KMS-11 (cell line): Measurements from ENCODE around the gene GRIK1.

Experiments
- H2AFZ ChIP-seq: fragments of 200-600 bp; sonication (generic); 2 replicates; pipeline ENCODE4 v1.6.1; 2016; ENCODE audit warnings: antibody characterized with exemption, mixed run types, low read depth
- H3K27ac ChIP-seq: fragments of 200-600 bp; sonication (generic); 2 replicates; pipeline ENCODE4 v1.6.1; 2016; ENCODE audit warnings: mild to moderate bottlenecking, mixed run types
- H3K27me3 ChIP-seq: fragments of 200-600 bp; sonication (generic); 2 replicates; pipeline ENCODE4 v1.6.1; 2017; ENCODE audit warnings: mild to moderate bottlenecking, low read depth, mixed run types, moderate library complexity; ENCODE audit not compliant: insufficient read depth
- H3K36me3 ChIP-seq: fragments of 200-600 bp; sonication (generic); 2 replicates; pipeline ENCODE4 v1.6.1; 2017; ENCODE audit warnings: mild to moderate bottlenecking, mixed run types; ENCODE audit not compliant: insufficient read depth
- H3K4me1 ChIP-seq: fragments of 200-600 bp; sonication (generic); 2 replicates; pipeline ENCODE4 v1.6.1; 2016; ENCODE audit warnings: mild to moderate bottlenecking, low read depth, mixed run types; ENCODE audit not compliant: poor library complexity, severe bottlenecking
- H3K4me2 ChIP-seq: fragments of 200-600 bp; sonication (generic); 2 replicates; pipeline ENCODE4 v1.7.0; 2016; ENCODE audit warnings: mild to moderate bottlenecking, mixed run types
- H3K4me3 ChIP-seq: fragments of 200-600 bp; sonication (generic); IDR thresholded peaks from 2 replicates; pipeline ENCODE4 v1.6.1; 2017; ENCODE audit warnings: low read depth, low read length, mixed read lengths; ENCODE audit not compliant: insufficient read depth
- H3K79me2 ChIP-seq: fragments of 200-600 bp; sonication (generic); 2 replicates; pipeline ENCODE4 v1.6.1; 2016; ENCODE audit warnings: low read depth, mixed run types; ENCODE audit not compliant: insufficient read depth
- H3K9ac ChIP-seq: fragments of 200-600 bp; sonication (generic); 2 replicates; pipeline ENCODE4 v1.6.1; 2016; ENCODE audit warnings: mild to moderate bottlenecking, mixed run types
- H4K20me1 ChIP-seq: fragments of 200-600 bp; sonication (generic); 2 replicates; pipeline ENCODE4 v1.6.1; 2016; ENCODE audit warnings: mild to moderate bottlenecking, mixed run types; ENCODE audit not compliant: insufficient read depth
- TF ChIP-seq, protein P1 (sequence below): fragments of 200-600 bp; sonication (generic); conservative IDR thresholded peaks from 2 replicates; pipeline ENCODE4 v1.6.1; 2017; ENCODE audit warnings: low read depth, mild to moderate bottlenecking, antibody characterized with exemption, low read length, moderate library complexity, mixed read lengths

The GRIK1 gene

DNA sequence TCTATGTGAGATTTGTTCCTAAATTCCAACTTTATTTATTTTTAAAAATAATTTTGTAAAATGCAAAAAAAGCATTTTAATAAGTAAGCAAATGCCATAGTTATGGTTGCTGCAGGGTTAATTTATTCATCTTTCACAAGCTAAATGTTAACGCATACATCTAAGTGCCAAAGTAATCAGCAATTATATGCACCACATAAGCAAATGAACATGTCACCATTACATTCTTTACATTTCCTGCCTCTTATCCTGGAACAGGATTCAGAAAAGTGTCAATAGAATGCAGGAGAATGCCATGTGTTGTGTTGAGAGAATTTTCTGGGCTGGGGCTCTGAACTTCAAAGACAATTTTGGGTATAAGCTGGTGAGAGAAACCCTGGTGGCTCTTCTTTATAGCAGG lies 136.6 kb downstream of the GRIK1 start:
- no peaks in the 10 kb centered on the region for H3K36me3 ChIP-seq
- H3K27ac ChIP-seq, result no peak overlapping the region
- H3K79me2 ChIP-seq, result no peaks in the 10 kb centered on the region
- TF ChIP-seq, protein P1, sequence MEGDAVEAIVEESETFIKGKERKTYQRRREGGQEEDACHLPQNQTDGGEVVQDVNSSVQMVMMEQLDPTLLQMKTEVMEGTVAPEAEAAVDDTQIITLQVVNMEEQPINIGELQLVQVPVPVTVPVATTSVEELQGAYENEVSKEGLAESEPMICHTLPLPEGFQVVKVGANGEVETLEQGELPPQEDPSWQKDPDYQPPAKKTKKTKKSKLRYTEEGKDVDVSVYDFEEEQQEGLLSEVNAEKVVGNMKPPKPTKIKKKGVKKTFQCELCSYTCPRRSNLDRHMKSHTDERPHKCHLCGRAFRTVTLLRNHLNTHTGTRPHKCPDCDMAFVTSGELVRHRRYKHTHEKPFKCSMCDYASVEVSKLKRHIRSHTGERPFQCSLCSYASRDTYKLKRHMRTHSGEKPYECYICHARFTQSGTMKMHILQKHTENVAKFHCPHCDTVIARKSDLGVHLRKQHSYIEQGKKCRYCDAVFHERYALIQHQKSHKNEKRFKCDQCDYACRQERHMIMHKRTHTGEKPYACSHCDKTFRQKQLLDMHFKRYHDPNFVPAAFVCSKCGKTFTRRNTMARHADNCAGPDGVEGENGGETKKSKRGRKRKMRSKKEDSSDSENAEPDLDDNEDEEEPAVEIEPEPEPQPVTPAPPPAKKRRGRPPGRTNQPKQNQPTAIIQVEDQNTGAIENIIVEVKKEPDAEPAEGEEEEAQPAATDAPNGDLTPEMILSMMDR, result no peak
- H4K20me1 ChIP-seq, result no peaks in the 10 kb centered on the region
- H2AFZ ChIP-seq, result no peak overlapping the region
- H3K9ac ChIP-seq, result no peak overlapping the region
- H3K4me2 ChIP-seq, result no peak overlapping the region
- H3K27me3 ChIP-seq, result no peaks in the 10 kb centered on the region
- H3K4me1 ChIP-seq, result no peaks in the 10 kb centered on the region
- H3K4me3 ChIP-seq, result no peak overlapping the region

DNA sequence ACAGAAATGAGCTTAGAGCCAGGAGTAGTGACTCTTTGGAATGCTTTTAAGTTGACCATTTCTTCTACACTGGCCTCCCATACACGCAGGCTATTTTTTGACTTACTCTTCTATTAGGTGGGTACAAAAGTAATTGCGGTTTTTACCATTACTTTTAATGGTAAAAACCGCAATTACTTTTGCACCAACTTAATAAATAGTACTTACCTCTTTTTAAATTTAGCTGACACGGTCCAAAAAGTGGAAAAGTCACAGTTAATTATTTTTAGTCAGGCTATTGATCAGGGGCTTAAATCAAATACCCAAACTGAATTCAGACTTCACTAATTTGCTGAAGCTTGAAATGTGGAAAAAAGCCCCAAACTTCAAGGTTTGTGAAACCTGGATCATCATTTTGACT lies 138.7 kb downstream of the GRIK1 start:
- Histone ChIP-seq H4K20me1 (no peaks in the 10 kb centered on the region), H2AFZ (no peak overlapping the region), H3K4me1 (no peaks in the 10 kb centered on the region), H3K27ac (no peak overlapping the region), H3K79me2 (no peaks in the 10 kb centered on the region), H3K4me3 (no peak overlapping the region), H3K27me3 (no peaks in the 10 kb centered on the region), H3K4me2 (no peak overlapping the region), H3K9ac (no peak overlapping the region), H3K36me3 (no peaks in the 10 kb centered on the region)
- TF ChIP-seq, protein P1, result no peak

DNA sequence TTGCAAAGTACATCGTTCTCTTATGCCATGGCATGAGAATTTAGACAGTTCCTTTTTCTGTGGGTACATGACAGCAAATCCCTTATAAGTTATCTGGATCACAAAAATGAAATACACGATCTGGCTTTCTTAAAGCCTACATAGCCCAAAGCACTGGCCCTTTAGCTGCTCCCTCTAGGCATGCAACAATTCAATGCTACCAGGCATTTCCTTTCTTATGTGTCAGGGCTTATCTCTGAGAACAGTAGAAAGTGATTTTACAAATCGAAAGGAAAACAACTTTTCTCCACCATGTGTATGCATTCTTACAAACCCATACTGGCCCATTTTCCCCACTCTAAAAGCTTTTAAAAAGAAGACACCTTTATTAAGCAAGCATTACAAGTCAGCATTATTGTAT lies 139.7 kb downstream of the GRIK1 start:
- TF ChIP-seq, protein P1, result no peak
- H2AFZ ChIP-seq, result no peak overlapping the region
- H3K4me1 ChIP-seq, result no peaks in the 10 kb centered on the region
- no peak overlapping the region for H3K4me2 ChIP-seq
- no peak overlapping the region for H3K27ac ChIP-seq
- H3K79me2 ChIP-seq, result no peaks in the 10 kb centered on the region
- no peak overlapping the region for H3K4me3 ChIP-seq
- no peaks in the 10 kb centered on the region for H3K27me3 ChIP-seq
- no peak overlapping the region for H3K9ac ChIP-seq
- no peaks in the 10 kb centered on the region for H4K20me1 ChIP-seq
- H3K36me3 ChIP-seq, result no peaks in the 10 kb centered on the region

DNA sequence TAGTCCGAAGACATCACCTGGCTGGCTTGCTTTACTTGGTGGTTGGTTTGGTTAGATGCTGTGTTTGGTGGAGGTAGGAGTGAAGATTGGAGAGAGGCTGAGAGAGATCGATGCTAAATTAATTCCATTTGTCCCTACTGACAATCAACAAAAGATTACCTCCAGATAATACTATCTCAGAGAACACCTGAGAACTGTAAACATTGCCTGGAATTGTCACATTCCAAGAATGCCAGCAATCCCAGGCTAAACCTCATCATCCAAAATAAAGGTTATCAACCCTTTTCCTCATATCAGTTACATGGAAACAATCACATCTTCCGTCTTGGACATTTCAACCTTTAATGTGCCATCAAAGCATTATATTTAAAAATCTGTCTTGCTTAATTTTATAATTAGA lies 141.0 kb downstream of the GRIK1 start:
- H3K36me3 ChIP-seq, result no peaks in the 10 kb centered on the region
- H3K27ac ChIP-seq, result no peak overlapping the region
- no peak overlapping the region for H3K4me2 ChIP-seq
- no peaks in the 10 kb centered on the region for H3K4me1 ChIP-seq
- no peak overlapping the region for H3K9ac ChIP-seq
- no peak overlapping the region for H2AFZ ChIP-seq
- no peak overlapping the region for H3K4me3 ChIP-seq
- TF ChIP-seq, protein P1, result no peak
- no peaks in the 10 kb centered on the region for H4K20me1 ChIP-seq
- H3K79me2 ChIP-seq, result no peaks in the 10 kb centered on the region
- no peaks in the 10 kb centered on the region for H3K27me3 ChIP-seq

DNA sequence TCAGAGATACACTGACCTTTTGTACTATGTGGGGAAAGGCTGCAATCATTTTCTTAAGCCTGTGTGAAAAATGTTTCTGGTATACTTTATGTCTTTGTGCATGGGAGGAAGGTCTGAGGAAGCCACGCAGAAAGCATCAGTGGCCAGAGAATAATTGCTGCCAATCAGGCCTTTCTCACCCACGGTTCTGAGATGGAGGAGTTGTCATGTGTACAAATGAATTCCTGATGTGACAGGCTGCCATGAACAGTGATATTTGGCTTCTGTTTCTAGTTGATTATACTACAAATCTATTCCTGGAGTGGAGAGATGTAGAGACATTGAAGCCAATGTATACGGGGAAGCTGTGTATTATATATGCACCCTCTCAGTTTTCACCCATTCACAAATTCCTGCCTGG lies 142.6 kb downstream of the GRIK1 start:
- TF ChIP-seq, protein P1, result no peak

More for the DNA sequence above, 142.6 kb downstream of the GRIK1 start:
- Histone ChIP-seq H3K9ac (no peak overlapping the region), H3K4me2 (no peak overlapping the region), H3K4me3 (no peak overlapping the region), H4K20me1 (no peaks in the 10 kb centered on the region), H3K79me2 (no peaks in the 10 kb centered on the region), H3K27me3 (no peaks in the 10 kb centered on the region), H3K27ac (no peak overlapping the region), H3K36me3 (no peaks in the 10 kb centered on the region), H2AFZ (no peak overlapping the region), H3K4me1 (no peaks in the 10 kb centered on the region)
